Measurements from ENCODE around the gene ABHD16B.

- TF ChIP-seq CTCF (optimal IDR thresholded peaks at IDR 0.05 in 1 of 3, IDR thresholded peaks at IDR 0.05 in 1 of 3, conservative IDR thresholded peaks at IDR 0.05 in 1 of 3; ENCODE audit: extremely low read depth in 1 of 3, insufficient read depth in 2 of 3, low read length in 3 of 3), result no peak
- TF ChIP-seq EZH2 (IDR thresholded peaks at IDR 0.05; ENCODE audit: low read length), result no peak
Observed at GRCh38 chr20:63843222-63843621, 18.1 kb upstream of the ABHD16B start.

Measured in keratinocyte (primary cell).